HAP-1 (cell line): ENCODE measurements around the gene ROBO2.

ENCODE experiments used
- DNase-seq, 2 experiments: peaks; one replicate each; pipeline ENCODE4 v3.0.0-alpha.2; 2016 to 2020; ENCODE audit warnings: low spot score in 2 of 2
- H3K27me3 ChIP-seq: fragments of 250-450 bp; sonication (Bioruptor Pico); 2 replicates; pipeline ENCODE4 v1.5.1; 2020; ENCODE audit warnings: low read depth, mild to moderate bottlenecking, moderate library complexity
- H3K36me3 ChIP-seq: fragments of 250-450 bp; sonication (Bioruptor Pico); replicated peaks from 2 replicates; pipeline ENCODE4 v1.5.1; 2020; ENCODE audit warnings: mild to moderate bottlenecking
- H3K4me1 ChIP-seq: fragments of 250-450 bp; sonication (Bioruptor Pico); 2 replicates; pipeline ENCODE4 v1.5.1; 2020; ENCODE audit warnings: mild to moderate bottlenecking
- H3K4me3 ChIP-seq: fragments of 250-450 bp; sonication (Bioruptor Pico); 2 replicates; pipeline ENCODE4 v1.5.1; 2020; ENCODE audit warnings: mild to moderate bottlenecking, moderate library complexity
- H3K9me3 ChIP-seq: fragments of 250-450 bp; sonication (Bioruptor Pico); 2 replicates; pipeline ENCODE4 v1.5.1; 2020; ENCODE audit warnings: mild to moderate bottlenecking, moderate library complexity
- in situ Hi-C: fragments of 300-500 bp; cut with MboI; formaldehyde crosslinking; loops from 3 replicates; pipeline ENCODE4 v1.14.3; 2020; ENCODE audit warnings: low sequenced_read_pairs, inconsistent platforms, mixed read lengths

Gene ROBO2

DNA sequence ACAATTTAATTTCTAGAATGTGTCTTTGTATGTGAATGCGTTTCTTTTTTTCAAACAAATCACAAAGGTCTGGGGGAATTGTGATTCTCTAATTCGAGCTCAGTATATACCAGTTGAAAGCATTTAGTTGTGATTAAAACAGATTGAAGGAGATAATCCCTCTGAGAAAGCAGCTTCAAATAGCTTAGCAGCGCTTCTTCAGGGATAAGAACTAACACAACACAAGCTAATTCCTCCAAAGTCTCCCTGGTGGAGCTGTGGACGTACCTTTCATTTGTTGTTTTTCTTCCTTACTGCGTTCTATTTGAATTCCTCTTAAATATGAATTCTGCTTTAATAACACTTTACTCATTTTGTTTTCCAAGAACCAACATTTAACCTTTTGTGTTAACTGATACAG is 286.7 kb downstream of the ROBO2 start:
- peaks cover 9% of the 10 kb centered on the region for H3K4me1 ChIP-seq
- H3K27me3 ChIP-seq: no peaks in the 10 kb centered on the region
- in situ Hi-C loops: no loop called here
- DNase-seq: no peak
- H3K9me3 ChIP-seq: no peaks in the 10 kb centered on the region
- no peaks in the 10 kb centered on the region for H3K36me3 ChIP-seq
- H3K4me3 ChIP-seq: no peak overlapping the region

DNA sequence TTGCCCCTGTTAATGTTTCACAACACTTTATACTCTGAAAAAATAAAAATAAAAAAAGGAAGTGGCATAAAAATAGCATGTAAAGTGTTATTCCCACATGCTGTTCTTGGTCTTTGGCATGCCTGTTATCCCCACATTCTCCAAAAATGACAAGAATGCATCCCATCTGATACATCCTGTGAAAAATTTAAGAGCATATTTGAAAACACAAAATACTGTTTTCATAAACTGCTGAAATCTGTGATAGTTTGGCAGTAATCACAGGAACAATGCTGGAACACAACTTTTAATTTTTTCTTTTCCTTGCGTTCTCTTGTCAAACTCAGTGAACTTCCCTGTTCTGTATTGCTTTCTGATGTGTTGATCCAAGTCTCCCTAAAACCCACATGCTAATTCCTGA is 288.8 kb downstream of the ROBO2 start:
- in situ Hi-C loops: no loop called here
- H3K36me3 ChIP-seq: no peaks in the 10 kb centered on the region
- no peak for DNase-seq

DNA sequence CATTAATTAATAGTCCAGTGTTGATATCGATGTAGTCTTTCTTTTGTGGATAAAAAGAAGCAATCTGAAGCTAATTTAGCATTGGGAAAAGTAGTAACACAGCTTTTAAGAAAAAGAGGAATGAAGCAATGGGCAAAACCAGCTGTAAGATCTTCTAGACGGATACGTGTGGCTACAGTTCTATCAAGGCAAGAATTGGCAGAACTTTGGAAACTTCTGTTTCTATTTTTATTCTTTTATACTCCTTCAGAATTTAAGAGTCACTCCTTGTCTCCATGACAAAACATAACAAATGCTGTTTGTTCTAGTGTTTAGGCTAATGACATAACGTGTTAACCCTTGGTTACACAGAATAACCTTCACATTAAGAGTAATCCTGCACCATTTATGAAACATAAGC is 289.2 kb downstream of the ROBO2 start:
- in situ Hi-C loops: no loop called here
- H3K4me1 ChIP-seq: peaks cover 8% of the 10 kb centered on the region
- no peaks in the 10 kb centered on the region for H3K36me3 ChIP-seq
- no peaks in the 10 kb centered on the region for H3K9me3 ChIP-seq
- no peaks in the 10 kb centered on the region for H3K27me3 ChIP-seq
- no peak for DNase-seq
- H3K4me3 ChIP-seq: no peak overlapping the region

More for the DNA sequence above, 288.8 kb downstream of the ROBO2 start:
- H3K4me3 ChIP-seq: no peak overlapping the region
- H3K9me3 ChIP-seq: no peaks in the 10 kb centered on the region
- H3K27me3 ChIP-seq: no peaks in the 10 kb centered on the region
- peaks cover 8% of the 10 kb centered on the region for H3K4me1 ChIP-seq

DNA sequence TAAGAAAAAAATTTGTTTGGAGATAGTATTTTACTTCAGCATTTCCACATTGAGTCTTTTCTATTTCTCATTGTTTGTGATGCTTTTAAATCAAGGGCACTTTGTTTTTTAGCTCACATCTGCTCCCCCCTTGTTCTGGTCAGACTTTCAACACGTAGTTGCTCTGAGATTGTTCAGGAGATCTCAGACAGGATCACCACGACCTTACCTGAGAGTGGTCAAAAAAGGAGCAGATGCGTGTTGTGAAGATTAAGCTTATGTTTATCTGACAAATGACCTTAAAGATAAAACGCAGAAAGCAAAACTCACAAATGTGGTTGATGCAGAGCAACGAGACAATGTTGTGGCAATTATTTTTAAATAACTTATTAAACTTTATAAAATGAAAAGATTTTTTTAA is 298.3 kb downstream of the ROBO2 start:
- no peaks in the 10 kb centered on the region for H3K4me1 ChIP-seq
- H3K4me3 ChIP-seq: no peak overlapping the region
- H3K36me3 ChIP-seq: no peaks in the 10 kb centered on the region
- no peak for DNase-seq
- H3K27me3 ChIP-seq: no peaks in the 10 kb centered on the region
- in situ Hi-C loops: no loop called here
- no peaks in the 10 kb centered on the region for H3K9me3 ChIP-seq

DNA sequence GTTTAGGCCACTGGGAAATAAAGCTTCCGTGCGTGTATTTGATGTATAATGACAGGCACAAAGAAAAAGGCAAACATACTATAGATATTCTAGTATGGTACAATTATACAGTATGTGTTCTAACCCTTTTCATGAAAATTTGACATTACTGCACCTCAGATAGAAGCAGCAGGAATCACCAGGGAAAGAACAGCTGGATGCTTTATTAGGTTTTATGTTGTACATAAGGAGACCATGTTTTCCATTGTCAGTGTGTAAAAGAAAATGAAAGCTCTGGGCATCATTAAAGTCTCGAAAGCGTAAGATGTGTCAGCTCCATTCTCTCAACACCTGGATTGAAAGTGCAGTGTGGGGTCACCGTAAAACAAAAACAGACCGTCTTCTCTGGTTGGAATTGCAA is 302.1 kb downstream of the ROBO2 start:
- no peaks in the 10 kb centered on the region for H3K9me3 ChIP-seq
- in situ Hi-C loops: no loop called here
- no peak overlapping the region for H3K4me3 ChIP-seq
- H3K27me3 ChIP-seq: no peaks in the 10 kb centered on the region
- no peak for DNase-seq
- no peaks in the 10 kb centered on the region for H3K36me3 ChIP-seq
- no peaks in the 10 kb centered on the region for H3K4me1 ChIP-seq

DNA sequence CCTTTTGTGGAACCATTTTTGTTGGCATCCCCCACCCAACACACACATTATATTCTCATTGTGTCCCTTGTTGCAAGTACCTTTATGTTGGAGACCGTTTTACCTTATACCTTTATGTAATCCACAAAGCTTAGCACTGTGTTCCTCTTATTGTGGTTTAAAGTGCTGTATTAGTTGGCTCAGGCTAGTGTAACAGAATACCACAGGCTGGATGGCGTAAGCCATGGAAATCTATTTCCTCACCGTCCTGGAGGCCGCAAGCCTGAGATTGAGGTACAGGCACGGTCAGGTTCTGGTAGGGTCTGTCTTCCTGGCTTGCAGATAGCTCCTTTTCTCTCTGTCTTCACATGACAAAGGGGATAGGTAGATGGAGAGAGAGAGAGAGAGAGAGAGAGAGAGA is 302.8 kb downstream of the ROBO2 start:
- no peak for DNase-seq
- no peak overlapping the region for H3K4me3 ChIP-seq
- H3K9me3 ChIP-seq: no peaks in the 10 kb centered on the region
- no peaks in the 10 kb centered on the region for H3K27me3 ChIP-seq
- no peaks in the 10 kb centered on the region for H3K4me1 ChIP-seq
- no peaks in the 10 kb centered on the region for H3K36me3 ChIP-seq
- in situ Hi-C loops: no loop called here

DNA sequence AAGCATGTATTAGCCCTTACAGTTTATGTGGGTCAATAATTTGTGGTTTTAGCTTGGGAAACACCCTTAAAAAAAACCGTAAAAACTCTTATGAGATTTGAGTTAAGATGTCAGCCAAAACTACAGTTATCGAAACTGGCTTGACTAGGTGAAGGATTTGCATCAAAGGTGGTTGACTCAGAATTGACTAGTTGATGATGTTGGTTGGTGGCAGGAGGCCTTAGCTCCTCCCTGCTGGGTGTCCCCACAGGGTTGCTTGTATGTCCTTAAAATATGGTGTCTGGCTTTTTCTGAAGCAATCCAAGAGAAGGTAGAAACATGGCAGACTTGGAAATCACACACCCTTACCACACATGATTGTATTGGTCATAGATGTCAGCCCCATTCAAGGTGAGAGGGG is 305.1 kb downstream of the ROBO2 start:
- Histone ChIP-seq H3K4me3 (no peak overlapping the region), H3K4me1 (peaks cover 13% of the 10 kb centered on the region), H3K36me3 (no peaks in the 10 kb centered on the region), H3K27me3 (no peaks in the 10 kb centered on the region), H3K9me3 (no peaks in the 10 kb centered on the region)
- DNase-seq: no peak
- in situ Hi-C loops: no loop called here

DNA sequence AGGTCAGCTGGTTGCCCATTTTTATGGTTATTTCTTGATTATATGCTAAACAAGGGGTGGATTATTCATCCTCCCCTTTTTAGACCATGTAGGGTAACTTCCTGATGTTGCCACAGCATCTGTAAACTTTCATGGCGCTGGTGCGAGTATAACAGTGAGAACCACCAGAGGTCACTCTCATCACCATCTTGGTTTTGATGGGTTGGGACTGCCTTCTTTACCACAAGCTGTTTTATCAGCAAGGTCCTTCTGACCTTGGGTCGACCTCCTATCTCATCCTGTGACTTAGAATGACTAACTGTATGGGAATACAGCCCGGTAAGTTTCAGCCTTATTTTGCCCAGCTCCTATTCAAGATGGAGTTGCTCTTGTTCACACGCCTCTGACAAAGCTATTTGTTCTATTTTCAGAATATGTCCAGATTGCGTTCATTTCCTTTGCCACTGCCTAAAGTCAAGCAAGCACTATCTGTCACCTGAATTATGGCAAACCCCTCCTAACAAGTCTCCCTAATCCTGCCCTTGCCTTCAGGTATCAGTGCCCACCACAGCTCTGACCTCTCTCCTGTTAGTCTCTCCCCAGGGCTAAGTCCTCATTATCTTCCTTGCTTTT is 308.5 kb downstream of the ROBO2 start:
- in situ Hi-C loops: no loop called here
- peak; percentile 38 to 66 for DNase-seq
- H3K4me3 ChIP-seq: no peak overlapping the region
- H3K9me3 ChIP-seq: no peaks in the 10 kb centered on the region
- no peaks in the 10 kb centered on the region for H3K27me3 ChIP-seq
- H3K4me1 ChIP-seq: peaks cover 13% of the 10 kb centered on the region
- H3K36me3 ChIP-seq: no peaks in the 10 kb centered on the region

DNA sequence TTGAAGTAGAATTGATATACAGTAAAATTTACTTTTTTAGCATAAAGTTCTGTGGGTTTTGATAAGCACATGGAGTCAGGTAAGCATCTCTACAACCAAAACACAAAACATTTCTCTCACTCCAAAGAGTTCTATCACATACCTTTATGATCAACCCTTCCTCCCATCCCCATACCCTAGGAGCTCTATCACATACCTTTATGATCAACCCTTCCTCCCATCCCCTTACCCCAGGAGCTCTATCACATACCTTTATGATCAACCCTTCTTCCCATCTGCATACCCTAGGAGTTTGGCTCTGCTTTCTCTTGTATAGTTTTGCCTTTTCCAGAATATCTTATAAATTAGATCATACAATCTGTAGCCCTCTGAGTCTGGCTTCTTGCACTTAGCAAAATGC is 315.1 kb downstream of the ROBO2 start:
- Histone ChIP-seq H3K9me3 (no peaks in the 10 kb centered on the region), H3K4me3 (no peak overlapping the region), H3K36me3 (no peaks in the 10 kb centered on the region), H3K27me3 (no peaks in the 10 kb centered on the region), H3K4me1 (no peaks in the 10 kb centered on the region)
- in situ Hi-C loops: no loop called here
- no peak for DNase-seq

DNA sequence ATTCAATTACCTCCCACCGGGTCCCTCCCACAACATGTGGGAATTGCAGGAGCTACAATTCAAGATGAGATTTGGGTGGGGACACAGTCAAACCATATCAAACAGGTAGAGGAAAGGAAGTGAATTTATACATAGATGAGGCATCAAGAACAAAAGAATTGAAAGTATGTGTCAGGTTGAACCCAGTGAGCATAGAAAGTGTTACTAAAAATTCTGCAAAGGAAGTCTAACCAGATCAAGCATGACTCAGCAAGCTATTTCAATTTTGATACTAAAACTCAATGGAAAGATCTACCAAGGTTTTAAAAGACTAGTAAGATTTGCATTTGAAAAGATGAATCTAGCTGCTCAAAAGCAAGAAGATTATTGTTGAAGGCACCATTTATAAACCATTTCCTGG is 323.0 kb downstream of the ROBO2 start:
- DNase-seq: peak in 1 of 2 experiments; percentile 60
- no peaks in the 10 kb centered on the region for H3K27me3 ChIP-seq
- no peaks in the 10 kb centered on the region for H3K36me3 ChIP-seq
- in situ Hi-C loops: no loop called here
- H3K4me3 ChIP-seq: no peak overlapping the region
- H3K9me3 ChIP-seq: no peaks in the 10 kb centered on the region; the same call in 1 of the 2 replicates
- H3K4me1 ChIP-seq: peaks cover 6% of the 10 kb centered on the region; the same call in 1 of the 2 replicates

DNA sequence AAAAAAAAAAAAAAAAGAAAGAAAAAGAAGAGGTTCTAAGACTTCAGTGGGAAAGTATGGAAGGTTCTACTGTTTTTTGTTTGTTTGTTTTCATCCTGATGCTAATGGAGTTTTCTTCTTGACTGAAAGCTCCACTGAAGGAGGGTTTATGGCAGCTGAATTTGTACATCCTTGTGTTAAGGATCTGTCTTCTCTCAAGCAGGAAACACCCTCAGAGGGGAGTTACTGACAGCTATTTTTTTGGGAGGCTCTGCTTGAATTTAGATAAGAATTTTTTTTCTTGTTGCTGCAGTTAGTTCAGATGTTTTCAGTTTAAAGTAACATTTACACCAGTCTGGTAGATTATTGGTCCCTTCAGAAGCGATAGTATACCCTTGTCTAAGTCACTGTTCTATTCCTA is 325.3 kb downstream of the ROBO2 start:
- Histone ChIP-seq H3K27me3 (no peaks in the 10 kb centered on the region), H3K36me3 (no peaks in the 10 kb centered on the region), H3K9me3 (no peaks in the 10 kb centered on the region; the same call in 1 of the 2 replicates), H3K4me3 (no peak overlapping the region), H3K4me1 (peaks cover 6% of the 10 kb centered on the region; the same call in 1 of the 2 replicates)
- in situ Hi-C loops: no loop called here
- DNase-seq: no peak

DNA sequence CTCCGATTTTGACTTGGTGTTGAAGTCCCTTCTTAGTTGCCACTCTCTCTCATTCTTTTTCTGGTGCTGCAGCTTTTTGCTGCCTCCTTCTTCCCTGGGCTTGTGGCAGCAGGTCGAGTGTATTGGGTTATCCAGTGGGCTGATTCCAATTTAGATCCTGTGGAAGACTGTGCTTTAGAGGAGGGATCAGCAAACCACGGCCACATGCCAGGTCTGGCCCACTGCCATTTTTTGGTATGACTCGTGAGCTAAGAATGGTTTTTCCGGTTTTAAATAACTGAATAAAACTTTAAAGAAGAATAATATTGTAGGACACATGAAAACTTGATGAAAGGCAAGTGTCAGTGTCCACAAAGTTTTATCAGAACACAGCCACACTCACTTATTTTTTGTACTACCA is 330.5 kb downstream of the ROBO2 start:
- no peaks in the 10 kb centered on the region for H3K9me3 ChIP-seq
- in situ Hi-C loops: no loop called here
- no peaks in the 10 kb centered on the region for H3K36me3 ChIP-seq
- DNase-seq: no peak
- no peaks in the 10 kb centered on the region for H3K27me3 ChIP-seq
- no peak overlapping the region for H3K4me3 ChIP-seq
- 0 out of 2 replicates have a peak, but pooled peaks cover 2% of the 10 kb centered on the region for H3K4me1 ChIP-seq

DNA sequence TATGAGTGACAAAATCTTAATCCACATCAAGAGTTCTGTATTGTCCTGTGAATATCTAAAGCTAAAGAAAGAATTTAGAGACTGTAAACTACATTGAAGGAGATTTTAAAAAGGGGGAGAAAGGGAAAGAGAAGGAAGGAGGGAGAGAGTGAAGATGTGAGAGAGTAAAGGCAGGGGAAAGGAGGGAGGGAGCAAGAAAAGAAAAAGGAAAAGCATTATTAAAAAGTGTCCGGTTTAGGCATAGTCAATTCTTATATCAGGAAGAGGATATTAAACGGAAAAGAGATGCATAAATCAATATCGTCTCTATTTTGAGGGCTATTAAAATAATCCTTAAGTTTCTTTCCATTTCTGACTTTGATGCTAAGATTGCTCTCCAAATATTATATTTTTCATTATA is 332.1 kb downstream of the ROBO2 start:
- Histone ChIP-seq H3K4me1 (0 out of 2 replicates have a peak, but pooled peaks cover 2% of the 10 kb centered on the region), H3K36me3 (no peaks in the 10 kb centered on the region), H3K27me3 (no peaks in the 10 kb centered on the region), H3K9me3 (no peaks in the 10 kb centered on the region), H3K4me3 (no peak overlapping the region)
- DNase-seq: no peak
- in situ Hi-C loops: no loop called here

DNA sequence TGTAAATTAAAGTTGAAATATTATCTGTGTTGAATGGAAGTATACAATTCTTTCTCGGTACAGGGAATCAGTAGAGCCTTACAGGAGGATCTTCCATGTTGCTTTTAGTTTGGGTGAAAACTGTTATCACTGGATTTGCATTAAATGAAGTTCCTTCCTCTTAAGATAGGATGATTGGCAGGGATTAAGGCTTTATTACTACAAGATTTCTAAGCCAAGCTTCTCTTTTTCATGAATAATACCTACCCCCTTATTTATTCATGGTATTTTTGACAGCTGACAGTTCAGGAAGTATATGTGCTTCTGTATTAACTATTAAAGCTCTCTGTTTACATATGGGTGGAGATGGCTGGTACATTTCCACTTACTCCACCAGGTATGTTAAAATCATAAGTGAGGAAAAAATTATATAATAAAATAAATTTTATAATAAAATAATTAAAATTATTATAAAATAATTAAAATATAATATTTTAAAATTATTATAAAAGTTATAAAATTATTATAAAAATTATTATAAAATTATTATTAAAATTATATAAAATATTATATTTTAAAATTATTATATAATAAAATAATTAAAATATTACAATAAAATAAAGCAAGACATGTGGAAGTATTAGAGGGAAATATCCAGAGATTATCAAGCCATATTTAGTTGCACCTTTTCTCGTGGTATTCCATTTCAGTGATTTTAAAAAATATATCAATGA is 332.9 kb downstream of the ROBO2 start:
- no peaks in the 10 kb centered on the region for H3K27me3 ChIP-seq
- no peak overlapping the region for H3K4me3 ChIP-seq
- H3K36me3 ChIP-seq: no peaks in the 10 kb centered on the region
- H3K4me1 ChIP-seq: 0 out of 2 replicates have a peak, but pooled peaks cover 2% of the 10 kb centered on the region
- peak in 1 of 2 experiments; percentile 5 for DNase-seq
- H3K9me3 ChIP-seq: no peaks in the 10 kb centered on the region
- in situ Hi-C loops: no loop called here
